H1 (cell line): ENCODE data around the gene OXSR1. TPM values are rescaled to one million over a fixed set of nuclear protein-coding genes. Genes with fewer than 3 reads are reported as not detected.

Experiments used
- CTCF ChIA-PET: fragments of 300-600 bp; sonication (Branson Sonifier 250); formaldehyde crosslinking; loops from one replicate; lab custom pipeline; 2021; ENCODE audit not compliant: partially characterized antibody; lab: Charles Lee
- POLR2A ChIA-PET: fragments of 300-600 bp; sonication (Branson Sonifier 250); formaldehyde crosslinking; loops from one replicate; lab custom pipeline; 2021; ENCODE audit warnings: inconsistent platforms; ENCODE audit not compliant: partially characterized antibody; lab: Charles Lee
- DNase-seq, 2 experiments: peaks; one replicate each; pipeline versions ENCODE4 v3.0.0 to v3.0.0-alpha.2; 2010 to 2022; ENCODE audit warnings: low spot score in 2 of 2, low read depth in 1 of 2, mixed read lengths in 1 of 2
- FAIRE-seq: peaks from 2 replicates; lab custom pipeline; 2011; peaks lifted over from hg19 to GRCh38; lab: Jason Lieb, UNC
- H2AFZ ChIP-seq: 2 replicates; pipeline ENCODE4 v1.8.1; 2012; ENCODE audit warnings: low read length, inconsistent platforms
- H2AK5ac ChIP-seq: 2 replicates; pipeline ENCODE4 v1.6.1; 2013; ENCODE audit warnings: low read depth, low read length
- H2BK120ac ChIP-seq: replicated peaks from 2 replicates; pipeline ENCODE3; 2013; ENCODE audit warnings: low read depth, low read length, inconsistent platforms
- H2BK12ac ChIP-seq: 2 replicates; pipeline ENCODE4 v1.6.1; 2013; ENCODE audit warnings: low read depth, low read length
- H2BK15ac ChIP-seq: 2 replicates; pipeline ENCODE4 v1.6.1; 2013; ENCODE audit warnings: low read length
- H2BK20ac ChIP-seq: 2 replicates; pipeline ENCODE4 v1.6.1; 2013; ENCODE audit warnings: low read length
- H2BK5ac ChIP-seq: 2 replicates; pipeline ENCODE4 v1.6.1; 2013; ENCODE audit warnings: low read depth, low read length
- H3K14ac ChIP-seq: 2 replicates; pipeline ENCODE4 v1.6.1; 2013; ENCODE audit warnings: inconsistent platforms; ENCODE audit not compliant: insufficient read length
- H3K18ac ChIP-seq: 2 replicates; pipeline ENCODE4 v1.6.1; 2013; ENCODE audit warnings: low read length; ENCODE audit errors: extremely low read depth
- H3K23ac ChIP-seq: 2 replicates; pipeline ENCODE4 v1.6.1; 2013; ENCODE audit warnings: inconsistent platforms; ENCODE audit not compliant: insufficient read length
- H3K23me2 ChIP-seq: 2 replicates; pipeline ENCODE4 v1.6.1; 2013; ENCODE audit warnings: low read depth, low read length
- H3K27ac ChIP-seq: 2 replicates; pipeline ENCODE4 v1.6.1; 2011; ENCODE audit warnings: low read depth, low read length, inconsistent platforms
- H3K27me3 ChIP-seq, 4 experiments: replicated peaks in 1 of 4; 1 replicate in 1 of 4; 2 replicates in 3 of 4; pipeline versions ENCODE4 v1.6.1 to v1.8.1; 2011 to 2013; ENCODE audit warnings: low read length in 3 of 4, mild to moderate bottlenecking in 3 of 4, inconsistent platforms in 2 of 4, mixed read lengths in 2 of 4, moderate library complexity in 1 of 4; ENCODE audit not compliant: control insufficient read depth in 3 of 4, insufficient read depth in 3 of 4; ENCODE audit errors: extremely low read depth in 1 of 4
- H3K36me3 ChIP-seq, 4 experiments: 2 replicates each; pipeline versions ENCODE4 v1.6.1 to v1.8.1; 2011 to 2013; ENCODE audit warnings: mild to moderate bottlenecking in 4 of 4, low read length in 3 of 4, moderate library complexity in 2 of 4, control low read depth in 1 of 4, inconsistent platforms in 1 of 4; ENCODE audit not compliant: insufficient read depth in 4 of 4, control insufficient read depth in 2 of 4
- H3K4ac ChIP-seq: replicated peaks from 2 replicates; pipeline ENCODE3; 2013; ENCODE audit warnings: low read length, low read depth, mixed read lengths, inconsistent platforms; ENCODE audit not compliant: insufficient read length
- H3K4me1 ChIP-seq, 4 experiments: replicated peaks in 1 of 4; 1 replicate in 1 of 4; 2 replicates in 3 of 4; pipeline versions ENCODE4 v1.6.1 to v1.8.1; 2011 to 2013; ENCODE audit warnings: low read length in 3 of 4, inconsistent platforms in 2 of 4, mixed read lengths in 1 of 4; ENCODE audit not compliant: insufficient read depth in 4 of 4, control insufficient read depth in 3 of 4
- H3K4me2 ChIP-seq, 2 experiments: 2 replicates each; pipeline versions ENCODE4 v1.6.1 to v1.8.1; 2011 to 2013; ENCODE audit warnings: low read depth in 2 of 2, low read length in 2 of 2, control low read depth in 1 of 2, inconsistent platforms in 1 of 2, mild to moderate bottlenecking in 1 of 2; ENCODE audit not compliant: insufficient read depth in 1 of 2
- H3K4me3 ChIP-seq, 4 experiments: fragments of 200-600, 300-600 bp in 1 of 4; sonication (generic), shearing (Covaris generic), sonication (Bioruptor Twin) in 1 of 4; 2 replicates each; pipeline versions ENCODE4 v1.5.1 to v1.8.1; 2011 to 2016; ENCODE audit warnings: low read length in 4 of 4, low read depth in 3 of 4, control low read depth in 2 of 4, inconsistent platforms in 2 of 4, mild to moderate bottlenecking in 2 of 4, mixed read lengths in 1 of 4, moderate library complexity in 1 of 4; ENCODE audit not compliant: insufficient read depth in 2 of 4; ENCODE audit errors: extremely low read depth in 1 of 4
- H3K56ac ChIP-seq: replicated peaks from 2 replicates; pipeline ENCODE3; 2013; ENCODE audit warnings: low read depth, mild to moderate bottlenecking, mixed read lengths, low read length, inconsistent platforms; ENCODE audit not compliant: insufficient read length
- H3K79me1 ChIP-seq: 2 replicates; pipeline ENCODE4 v1.6.1; 2013; ENCODE audit warnings: low read depth, low read length, control low read depth
- H3K79me2 ChIP-seq, 2 experiments: 2 replicates each; pipeline versions ENCODE4 v1.6.1 to v1.8.1; 2012 to 2013; ENCODE audit warnings: low read length in 2 of 2, mild to moderate bottlenecking in 2 of 2, inconsistent platforms in 1 of 2; ENCODE audit not compliant: insufficient read depth in 2 of 2, control insufficient read depth in 1 of 2
- H3K9ac ChIP-seq, 4 experiments: replicated peaks in 1 of 4; 1 replicate in 1 of 4; 2 replicates in 3 of 4; pipeline versions ENCODE4 v1.6.1 to v1.8.1; 2011 to 2013; ENCODE audit warnings: low read depth in 3 of 4, low read length in 3 of 4, control low read depth in 2 of 4, mild to moderate bottlenecking in 2 of 4, moderate library complexity in 2 of 4, inconsistent platforms in 1 of 4; ENCODE audit errors: extremely low read depth in 1 of 4
- H3K9me3 ChIP-seq, 2 experiments: 2 replicates each; pipeline versions ENCODE4 v1.6.1 to v1.8.1; 2012 to 2013; ENCODE audit warnings: mild to moderate bottlenecking in 2 of 2, moderate library complexity in 2 of 2, control low read depth in 1 of 2, inconsistent platforms in 1 of 2, low read depth in 1 of 2, low read length in 1 of 2, mixed read lengths in 1 of 2; ENCODE audit not compliant: insufficient read depth in 2 of 2
- H4K20me1 ChIP-seq, 2 experiments: replicated peaks in 1 of 2; 2 replicates each; pipeline versions ENCODE3 to v1.8.1; 2011 to 2013; ENCODE audit warnings: inconsistent platforms in 2 of 2, low read length in 2 of 2, mild to moderate bottlenecking in 1 of 2; ENCODE audit not compliant: insufficient read depth in 2 of 2, control insufficient read depth in 1 of 2
- H4K5ac ChIP-seq: 2 replicates; pipeline ENCODE4 v1.6.1; 2013; ENCODE audit warnings: low read length, low read depth, mixed read lengths, inconsistent platforms; ENCODE audit not compliant: insufficient read length
- H4K8ac ChIP-seq: 2 replicates; pipeline ENCODE4 v1.8.0; 2013; ENCODE audit warnings: mild to moderate bottlenecking, moderate library complexity, low read length, inconsistent platforms; ENCODE audit not compliant: insufficient read depth; ENCODE audit errors: extremely low read depth
- H4K91ac ChIP-seq: replicated peaks from 2 replicates; pipeline ENCODE3; 2013; ENCODE audit warnings: low read length, mixed read lengths, inconsistent platforms; ENCODE audit not compliant: insufficient read length
- CHD1 ChIP-seq: IDR thresholded peaks from 2 replicates; pipeline ENCODE4 v1.6.1; 2012; ENCODE audit warnings: low read depth, low read length, improper control_type of control experiment
- CREB1 ChIP-seq: IDR thresholded peaks from 2 replicates; pipeline ENCODE4 v1.6.1; 2012; ENCODE audit warnings: inconsistent platforms
- FOSL1 ChIP-seq: IDR thresholded peaks from 2 replicates; pipeline ENCODE4 v1.6.1; 2011; ENCODE audit warnings: mild to moderate bottlenecking, low read depth, low read length, moderate library complexity; ENCODE audit not compliant: insufficient read depth
- GTF2F1 ChIP-seq: IDR thresholded peaks from 2 replicates; pipeline ENCODE4 v1.6.1; 2012; ENCODE audit warnings: low read depth, low read length, improper control_type of control experiment, borderline replicate concordance
- KDM1A ChIP-seq: fragments of 200-600, 300-600 bp; sonication (generic); IDR thresholded peaks from 2 replicates; pipeline ENCODE4 v1.7.1; 2016; ENCODE audit warnings: mild to moderate bottlenecking, low read length, borderline replicate concordance
- RBBP5 ChIP-seq: IDR thresholded peaks from 2 replicates; pipeline ENCODE4 v1.7.1; 2012; ENCODE audit warnings: low read depth, mild to moderate bottlenecking, inconsistent platforms, low read length, moderate library complexity, borderline replicate concordance
- RFX5 ChIP-seq: IDR thresholded peaks from 2 replicates; pipeline ENCODE4 v1.6.1; 2011; ENCODE audit warnings: low read depth, low read length, improper control_type of control experiment, borderline replicate concordance
- TAF7 ChIP-seq: optimal IDR thresholded peaks from 2 replicates; pipeline ENCODE3; 2011; ENCODE audit warnings: low read depth, mild to moderate bottlenecking, inconsistent platforms, low read length, moderate library complexity, borderline replicate concordance
- TEAD4 ChIP-seq: IDR thresholded peaks from 2 replicates; pipeline ENCODE4 v1.6.1; 2012; ENCODE audit warnings: low read depth, low read length, inconsistent platforms, mixed read lengths
- WGBS, 2 experiments: shearing (Covaris generic) in 1 of 2; methylation state at CpG; one replicate each; pipeline versions ENCODE4 v1.1.6 to v1.1.7; 2013 to 2015; ENCODE audit warnings: low lambda C conversion rate in 2 of 2, mixed read lengths in 2 of 2, inconsistent platforms in 1 of 2, low coverage in 1 of 2, missing lambda C conversion rate in 1 of 2; ENCODE audit not compliant: insufficient replicate concordance in 2 of 2, insufficient coverage in 1 of 2, insufficient read length in 1 of 2; ENCODE audit errors: extremely low coverage in 1 of 2, missing lambda C conversion rate in 1 of 2; 5-methylcytosine and 5-hydroxymethylcytosine counted together
- polyA plus RNA-seq, 7 experiments: library from polyadenylated mRNA; depleted of rRNA in 3 of 7; stranded (reverse) in 5 of 7; unstranded in 2 of 7; fragments of >200 nt in 5 of 7; fragments of 200-250 nt in 2 of 7; gene quantifications; 1 replicate in 5 of 7; 2 replicates in 1 of 7; 4 replicates in 1 of 7; pipeline versions ENCODE4 v1.2.1 to v1.2.3, GENCODE V29; 2011 to 2013; ENCODE audit warnings: missing spikeins in 2 of 7, mixed read lengths in 2 of 7
- total RNA-seq: library from RNA; stranded (reverse); fragmentation: NEBNext Ultra II Directional; extraction: Animal tissue kit (Norgen Biotek cat#: 25700); gene quantifications from 2 replicates; pipeline ENCODE4 v1.2.1, GENCODE V29; 2021
- TF ChIP-seq, protein P1 (sequence below): IDR thresholded peaks from 2 replicates; pipeline ENCODE4 v1.6.1; 2012; ENCODE audit warnings: inconsistent platforms

OXSR1 gene
- total and polyA plus RNA-seq, 2 of the 8 experiments (the other 6 are each of a cell fraction or from before 2014, with no cell fraction given): 25.1 to 47.0 TPM

DNA sequence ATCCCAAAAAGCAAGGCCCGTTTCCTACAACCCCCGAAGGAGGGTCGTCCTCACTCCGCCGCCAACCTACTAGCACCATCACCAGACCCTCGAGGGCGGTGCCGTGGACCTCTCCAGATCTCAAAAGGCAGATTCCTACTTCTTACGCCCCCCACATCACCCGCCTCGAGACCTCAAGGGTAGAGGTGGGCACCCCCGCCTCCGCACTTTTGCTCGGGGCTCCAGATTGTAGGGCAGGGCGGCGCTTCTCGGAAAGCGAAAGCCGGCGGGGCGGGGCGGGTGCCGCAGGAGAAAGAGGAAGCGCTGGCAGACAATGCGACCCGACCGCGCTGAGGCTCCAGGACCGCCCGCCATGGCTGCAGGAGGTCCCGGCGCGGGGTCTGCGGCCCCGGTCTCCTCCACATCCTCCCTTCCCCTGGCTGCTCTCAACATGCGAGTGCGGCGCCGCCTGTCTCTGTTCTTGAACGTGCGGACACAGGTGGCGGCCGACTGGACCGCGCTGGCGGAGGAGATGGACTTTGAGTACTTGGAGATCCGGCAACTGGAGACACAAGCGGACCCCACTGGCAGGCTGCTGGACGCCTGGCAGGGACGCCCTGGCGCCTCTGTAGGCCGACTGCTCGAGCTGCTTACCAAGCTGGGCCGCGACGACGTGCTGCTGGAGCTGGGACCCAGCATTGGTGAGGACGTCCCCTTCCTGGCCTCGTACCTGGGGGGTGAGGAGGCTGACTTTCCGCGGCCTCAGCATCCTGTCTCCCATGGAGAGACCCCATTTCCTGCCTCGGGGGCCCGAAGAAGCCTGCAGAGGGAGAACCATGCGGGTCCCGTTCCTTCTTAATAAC, 26.8 kb upstream of the OXSR1 start, which contains the start of gene MYD88:
Gene MYD88, plus strand, starts transcription at position 313 of the 842 bp plus-strand sequence. Its CDS starts 40 bp downstream, at position 353.
- peaks cover 7 to 16% (median 13%) of the 10 kb centered on the region in 4 experiments for H3K4me1 ChIP-seq
- H3K4me2 ChIP-seq: peak within 1 kb of the TSS; percentile 64 to 95
- WGBS, 2 experiments: 5% methylated on average over 59 of the region's 65 CpGs; no CpG with 5 or more reads in 1 of the 2 experiments
- H3K56ac ChIP-seq: peak within 1 kb of the TSS; percentile 77
- H3K36me3 ChIP-seq: peaks cover 3 to 16% (median 11%) of the 10 kb centered on the region in 4 experiments; a peak in 6 of 8 replicates
- no peak for FAIRE-seq
- CTCF ChIA-PET: interaction anchor here (0.7 to 8.1 kb wide), 13 partner anchors 15 to 667 kb away, joined by 3 to 52 read pairs (median 4); no protein-coding TSS in a partner anchor
- peak within 1 kb of the TSS; percentile 98 for H3K18ac ChIP-seq
- peak within 1 kb of the TSS; percentile 99 for H4K91ac ChIP-seq
- H3K4ac ChIP-seq: peak within 1 kb of the TSS; percentile 93
- H3K79me2 ChIP-seq: peaks cover 0 to 12% of the 10 kb centered on the region in 2 experiments; a peak in 1 of 4 replicates
- POLR2A ChIA-PET: interaction anchor here (0.7 to 3.7 kb wide), 5 partner anchors 9 to 41 kb away, joined by 3 to 38 read pairs (median 3); partner anchors contain the start of gene OXSR1
- H4K20me1 ChIP-seq: peaks cover 0 to 2% of the 10 kb centered on the region in 2 experiments
- peaks cover 21% of the 10 kb centered on the region for H3K23me2 ChIP-seq
- H4K8ac ChIP-seq: peak within 1 kb of the TSS; percentile 96
- peak within 1 kb of the TSS; percentile 48 for H2BK120ac ChIP-seq
- peak within 1 kb of the TSS; percentile 59 for H3K23ac ChIP-seq
- peak within 1 kb of the TSS; percentile 87 for H2BK5ac ChIP-seq
- no peak within 1 kb of the TSS for H2BK20ac ChIP-seq
- H3K27me3 ChIP-seq: no peaks in the 10 kb centered on the region
- no peak within 1 kb of the TSS for H2AK5ac ChIP-seq
- H2BK12ac ChIP-seq: peak within 1 kb of the TSS; percentile 96
- H4K5ac ChIP-seq: peak within 1 kb of the TSS; percentile 99
- H2AFZ ChIP-seq: peak within 1 kb of the TSS; percentile 43; the same call in 1 of the 2 replicates
- no peaks in the 10 kb centered on the region; the same call in 1 of the 2 replicates for H3K79me1 ChIP-seq
- peak within 1 kb of the TSS; percentile 71 to 74 (median 72) for H3K9ac ChIP-seq
- DNase-seq: peak in 1 of 2 experiments; percentile 85
- H3K9me3 ChIP-seq: no peaks in the 10 kb centered on the region
- H3K14ac ChIP-seq: peak within 1 kb of the TSS; percentile 29
- peak within 1 kb of the TSS; percentile 99 for H2BK15ac ChIP-seq
- H3K27ac ChIP-seq: peak within 1 kb of the TSS; percentile 27; the same call in 1 of the 2 replicates
- H3K4me3 ChIP-seq: peak within 1 kb of the TSS; percentile 73 to 87 (median 84)
- TF ChIP-seq GTF2F1 (no peak), TEAD4 (no peak), KDM1A (no peak), RFX5 (no peak), FOSL1 (no peak), CHD1 (no peak), RBBP5 (0 out of 2 replicates have a peak, but pooled peaks have one; percentile 15), TAF7 (no peak), CREB1 (0 out of 2 replicates have a peak, but pooled peaks have one; percentile 23)
- TF ChIP-seq, protein P1, sequence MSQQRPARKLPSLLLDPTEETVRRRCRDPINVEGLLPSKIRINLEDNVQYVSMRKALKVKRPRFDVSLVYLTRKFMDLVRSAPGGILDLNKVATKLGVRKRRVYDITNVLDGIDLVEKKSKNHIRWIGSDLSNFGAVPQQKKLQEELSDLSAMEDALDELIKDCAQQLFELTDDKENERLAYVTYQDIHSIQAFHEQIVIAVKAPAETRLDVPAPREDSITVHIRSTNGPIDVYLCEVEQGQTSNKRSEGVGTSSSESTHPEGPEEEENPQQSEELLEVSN: 0 out of 2 replicates have a peak, but pooled peaks have one; percentile 31
